Measurements from ENCODE around the gene ZFHX3.

The ZFHX3 gene

DNA sequence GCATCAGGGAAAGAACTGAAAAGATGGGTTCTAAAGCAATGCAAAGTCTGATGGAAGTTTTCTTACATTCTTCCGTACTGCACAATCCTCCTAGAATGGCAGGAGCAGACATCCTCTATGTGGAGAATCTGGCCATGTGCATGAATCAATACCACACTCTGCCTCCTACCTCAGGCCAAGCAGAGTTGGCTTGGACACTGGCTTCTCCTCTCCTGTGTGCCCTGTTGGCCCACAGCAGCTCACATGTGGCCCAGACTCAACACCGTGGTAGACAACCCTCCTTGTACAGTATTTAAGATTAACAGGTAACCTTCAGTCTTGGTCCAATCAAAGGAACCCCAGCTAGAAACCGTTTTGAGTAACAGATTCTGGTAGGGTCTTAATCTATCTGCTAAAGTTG, 101.9 kb downstream of the ZFHX3 start:
- DNase-seq: no peak

DNA sequence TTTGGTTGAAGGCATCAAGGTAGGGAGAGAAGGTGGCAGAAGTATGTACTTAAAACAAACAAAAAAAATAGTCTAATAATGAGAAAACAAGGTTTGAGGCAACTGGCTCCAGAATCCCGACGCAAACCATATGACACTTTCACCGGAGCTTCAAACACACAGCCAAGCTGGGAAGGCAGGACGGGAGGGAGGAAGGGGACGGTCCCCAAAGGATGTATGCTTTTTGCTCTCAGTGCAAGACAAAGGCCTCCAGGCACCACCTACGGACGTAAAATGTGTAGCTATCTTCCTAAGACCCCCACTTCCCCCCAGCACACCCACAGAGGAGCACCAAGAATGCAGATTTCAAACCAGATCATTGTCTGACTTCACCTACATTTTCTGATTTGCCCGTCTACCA, 102.3 kb downstream of the ZFHX3 start:
- DNase-seq: no peak

DNA sequence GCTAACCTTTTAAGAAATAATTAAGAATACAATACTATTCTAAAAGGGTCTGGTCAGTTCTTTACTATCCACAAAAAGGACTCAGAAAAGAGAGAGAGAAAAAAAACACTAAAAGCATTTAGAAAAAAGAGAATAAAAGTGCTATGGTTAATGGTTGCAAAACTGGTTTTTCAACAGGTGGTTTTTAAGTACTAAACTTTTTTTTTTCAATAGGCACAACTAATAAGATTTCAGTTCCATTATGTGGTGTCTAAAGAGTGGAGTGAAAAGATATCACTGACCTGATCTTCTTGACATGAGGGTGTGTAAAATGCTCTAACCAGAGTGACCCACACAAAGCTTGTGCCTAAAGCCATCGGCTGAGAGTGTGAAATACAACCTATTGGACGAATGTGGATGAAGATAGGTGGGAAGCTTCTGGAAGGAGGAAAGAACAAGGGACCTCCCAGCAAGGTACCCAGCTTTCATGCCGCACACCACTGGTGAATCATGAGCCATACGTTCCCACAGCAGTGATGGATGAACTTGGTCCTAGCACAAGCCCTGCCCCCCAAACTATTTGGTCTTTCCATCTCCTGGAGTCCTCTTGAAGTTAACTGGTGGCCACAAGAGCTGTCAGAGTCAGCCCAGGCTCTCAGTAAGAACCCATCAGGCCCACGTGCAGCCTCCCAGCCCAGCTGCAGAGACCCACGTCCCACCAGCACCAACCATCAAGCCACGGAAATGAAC, 103.0 kb downstream of the ZFHX3 start:
- no peak for DNase-seq

DNA sequence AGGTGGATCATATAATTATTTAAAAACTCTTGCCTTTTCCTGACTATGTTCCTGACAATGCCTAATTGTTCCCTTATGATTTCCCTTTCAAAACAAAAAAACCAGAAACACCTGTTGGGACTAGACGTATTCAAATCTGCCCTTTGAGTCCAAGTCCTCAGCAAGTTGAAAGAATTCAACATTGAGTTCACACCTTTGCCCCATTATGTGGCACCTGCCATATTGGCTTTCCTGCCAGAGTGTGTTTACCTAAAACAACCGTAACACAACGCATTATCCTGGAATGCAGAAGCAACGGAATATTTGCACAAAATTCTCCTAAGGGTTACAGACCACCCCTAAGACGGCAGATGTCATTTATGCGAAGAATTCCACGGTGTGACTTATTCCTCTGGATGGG, 105.9 kb downstream of the ZFHX3 start:
- DNase-seq: no peak

DNA sequence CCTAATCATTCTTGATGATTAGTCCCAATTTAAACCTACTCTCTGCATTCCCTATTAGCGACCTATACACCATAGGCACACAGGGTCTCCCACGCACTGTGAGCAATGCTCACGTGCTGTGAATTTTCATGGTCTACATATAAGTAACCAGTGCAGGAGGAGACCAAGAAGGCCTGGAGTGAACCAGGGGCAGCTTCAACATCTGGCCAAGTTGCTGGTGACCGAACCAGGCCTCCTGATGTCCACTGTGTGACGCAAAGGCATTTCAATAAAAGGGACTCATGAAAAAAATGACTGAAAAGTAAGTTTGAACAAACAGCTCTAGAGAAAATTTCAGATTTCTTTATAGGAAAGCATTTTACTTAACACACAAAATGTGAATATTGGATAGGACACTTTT, 107.0 kb downstream of the ZFHX3 start:
- DNase-seq: no peak

DNA sequence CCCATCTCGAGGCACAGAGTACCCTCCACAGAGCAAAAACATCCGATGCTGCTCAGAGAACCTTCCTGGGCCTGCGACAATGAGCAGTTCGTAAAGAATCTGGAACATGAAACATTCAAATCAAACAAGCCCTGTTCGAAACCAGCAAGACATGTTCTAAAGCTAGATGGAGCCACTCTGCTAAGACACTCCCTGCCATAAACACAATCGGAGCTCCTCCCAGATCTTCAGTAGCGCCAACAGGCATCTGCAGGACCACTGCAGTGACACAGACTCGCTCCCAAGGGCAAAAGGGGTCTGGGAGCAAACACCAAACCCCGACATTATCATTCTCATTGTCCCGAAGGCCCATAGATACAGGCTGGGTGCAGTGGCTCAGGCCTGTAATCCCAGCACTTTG, 108.7 kb downstream of the ZFHX3 start:
- no peak for DNase-seq

DNA sequence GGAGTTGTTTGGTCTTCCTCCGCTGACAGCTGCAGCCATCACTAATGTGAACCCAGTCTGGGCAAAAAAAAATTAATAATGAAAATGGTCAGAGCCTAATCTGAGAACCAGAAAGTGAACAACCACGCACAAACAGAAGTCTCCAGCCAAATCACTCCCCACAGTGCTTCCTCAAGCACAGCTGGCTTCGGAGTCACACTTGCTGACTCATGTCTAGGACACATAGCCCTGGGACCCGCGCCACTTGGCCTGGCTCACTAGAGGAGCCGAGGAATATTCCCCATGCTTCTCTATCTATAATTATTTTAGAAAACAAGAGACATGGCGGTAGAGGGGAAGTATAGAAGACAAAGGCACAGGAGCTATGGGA, 109.1 kb downstream of the ZFHX3 start:
- DNase-seq: no peak

DNA sequence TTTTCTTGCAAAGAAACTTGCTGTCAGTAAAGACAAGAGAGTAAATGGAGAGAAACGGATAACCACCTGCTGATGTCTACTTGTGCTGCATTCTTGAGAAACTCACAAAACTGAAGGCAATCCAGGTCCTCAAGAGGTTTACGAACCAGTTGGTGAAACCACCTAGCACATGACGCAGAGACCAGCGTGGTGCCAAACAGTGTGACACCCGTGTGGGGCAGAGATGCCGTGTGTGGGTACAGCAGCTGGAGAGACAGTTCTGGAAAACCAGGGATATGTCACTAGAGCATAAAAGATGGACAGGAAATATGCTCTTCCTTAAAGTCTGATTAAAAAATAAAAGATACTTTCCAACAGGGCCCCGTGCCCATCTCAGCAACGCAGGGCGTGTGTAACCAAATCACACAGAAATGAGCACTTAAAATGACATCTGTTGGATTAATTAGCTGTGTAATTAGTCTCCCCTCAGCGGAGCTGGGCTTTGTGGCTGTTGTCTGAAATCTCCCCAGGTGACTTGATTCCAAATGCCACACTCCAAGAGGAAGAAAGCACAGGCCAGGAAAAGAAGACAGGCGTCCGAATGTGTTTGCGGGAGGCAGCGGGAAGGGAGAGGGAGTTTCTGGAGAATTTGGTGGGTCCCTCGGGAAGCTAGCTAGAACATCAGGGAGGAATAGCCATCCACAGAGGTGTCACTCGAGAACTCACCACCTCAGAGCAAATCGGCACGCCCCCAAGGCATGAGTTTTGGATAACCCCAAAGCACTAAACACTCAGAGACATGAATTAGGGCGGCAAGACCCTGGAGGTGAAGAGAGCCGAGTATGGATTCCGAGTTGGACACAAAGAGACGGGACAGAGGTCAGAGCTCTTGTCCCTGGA, 109.8 kb downstream of the ZFHX3 start:
- DNase-seq: no peak

DNA sequence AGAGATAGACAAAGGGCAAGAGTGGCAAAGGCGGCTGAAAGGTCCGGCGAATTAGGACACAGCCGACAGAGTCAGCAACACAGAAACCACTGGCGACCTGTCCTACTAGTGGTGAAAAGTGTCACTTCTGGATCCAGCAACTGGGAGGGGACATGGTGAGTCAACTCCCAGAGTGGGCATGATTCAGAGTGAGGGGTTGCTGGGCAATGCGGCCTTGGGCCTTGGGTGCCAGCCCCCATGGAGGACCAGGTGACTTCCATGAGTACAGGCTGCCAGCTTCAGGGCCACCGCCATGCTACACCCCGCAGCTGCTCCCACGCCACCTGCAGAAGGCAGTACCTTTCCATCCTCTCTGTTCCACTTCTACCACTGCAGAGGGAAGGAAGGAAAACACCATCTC, 110.6 kb downstream of the ZFHX3 start:
- no peak for DNase-seq

DNA sequence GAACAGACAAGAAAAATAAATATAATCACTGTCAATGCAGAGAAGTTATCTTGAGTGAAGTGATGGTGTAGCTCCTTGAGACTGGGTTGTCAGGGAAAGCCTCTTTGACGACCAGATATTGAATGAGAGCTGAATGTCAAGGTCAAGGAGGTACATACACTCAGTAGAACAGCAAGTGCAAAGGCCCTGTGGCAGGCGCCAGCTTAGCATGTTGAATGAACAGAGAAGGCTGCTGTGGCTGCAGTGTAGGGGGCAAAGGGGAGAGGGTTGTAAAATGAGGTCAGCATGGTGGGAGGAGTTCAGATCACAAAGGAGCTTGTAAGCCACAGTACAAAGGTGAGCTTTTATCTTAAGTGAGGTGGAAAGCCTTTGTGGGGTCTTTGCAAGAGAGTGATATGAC, 111.5 kb downstream of the ZFHX3 start:
- DNase-seq: no peak

DNA sequence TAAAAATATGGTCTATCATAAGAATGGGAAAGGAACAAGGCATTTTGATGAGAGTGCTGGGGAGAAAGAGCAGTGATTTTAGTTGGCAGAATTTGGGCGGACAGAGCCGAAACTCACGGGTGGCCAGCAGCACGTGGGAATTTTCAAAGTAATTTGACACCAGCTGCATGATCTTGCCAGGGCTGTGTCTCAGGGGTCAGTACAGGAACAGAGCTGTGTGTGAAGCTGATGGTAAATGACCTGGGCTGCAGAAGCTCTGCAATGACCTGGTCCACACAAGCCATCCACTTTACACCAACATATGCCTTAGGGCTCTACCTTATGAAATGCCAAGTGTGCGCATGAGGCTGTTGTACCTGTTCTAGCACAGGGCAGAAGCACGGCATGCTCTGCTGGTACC, 112.0 kb downstream of the ZFHX3 start:
- no peak for DNase-seq

DNA sequence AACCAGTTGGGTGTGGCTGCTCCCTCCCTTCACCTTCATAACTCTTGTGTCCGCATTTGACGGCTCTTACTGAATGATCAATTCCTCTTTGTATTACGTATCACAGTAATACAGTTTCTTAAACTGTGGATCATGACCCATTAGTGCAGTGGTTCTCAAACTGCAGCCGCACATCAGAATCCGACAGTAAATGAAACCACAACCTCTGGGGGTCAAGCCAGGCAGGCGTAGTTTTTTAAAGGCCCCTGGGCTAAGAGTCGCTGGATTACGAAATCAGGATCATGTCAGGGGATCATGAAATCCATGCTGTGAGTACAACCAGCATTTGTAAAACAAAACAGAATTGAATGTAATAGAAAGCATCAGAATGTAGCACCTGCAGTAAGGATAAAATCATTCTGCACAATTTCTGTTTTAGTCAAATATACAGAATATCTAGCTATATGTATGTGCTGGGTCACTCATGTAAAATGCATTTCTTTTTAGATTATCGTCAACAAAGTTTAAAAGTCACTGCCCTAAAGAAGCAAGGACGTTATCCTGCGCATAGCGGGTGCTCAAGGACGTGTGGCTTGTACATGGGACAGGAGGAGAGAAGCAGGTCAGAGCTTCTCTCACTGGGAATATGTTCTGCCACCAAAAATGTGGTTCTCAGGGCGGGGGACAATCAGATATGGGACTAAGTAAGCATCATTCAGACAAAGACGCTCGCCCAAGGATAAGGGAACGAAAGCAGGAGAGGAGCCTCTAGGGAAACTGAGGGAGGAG, 113.1 kb downstream of the ZFHX3 start:
- DNase-seq: no peak

DNA sequence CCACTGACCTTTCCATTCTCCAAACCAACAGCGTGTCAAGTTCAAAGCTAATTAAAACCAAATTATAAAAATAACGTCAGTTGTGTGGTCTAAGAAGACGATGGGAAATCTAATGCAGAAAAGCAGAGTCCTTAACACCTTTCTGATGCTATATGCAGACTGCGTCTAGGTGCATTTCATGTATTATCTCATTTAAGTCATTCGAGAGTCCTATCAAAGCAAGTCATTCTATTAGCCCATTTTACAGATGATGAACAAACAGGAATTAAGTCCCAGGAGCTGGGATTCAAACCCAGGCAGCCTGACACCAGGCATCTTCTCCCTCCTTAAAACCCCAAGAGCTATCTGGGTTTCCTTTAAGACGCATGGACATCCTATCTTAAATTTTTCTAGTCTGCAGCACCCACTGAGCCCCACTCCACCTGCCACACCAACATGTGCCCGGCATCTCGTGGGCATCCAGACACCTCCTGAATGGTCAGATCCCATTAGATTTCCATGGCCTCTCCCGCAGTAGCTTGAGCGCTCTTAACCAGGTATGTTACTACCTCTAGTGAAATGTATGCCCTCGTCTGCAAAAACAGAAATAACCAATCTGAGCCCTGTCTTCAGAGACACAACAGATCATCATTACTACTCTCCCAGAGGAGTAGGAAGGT, 115.1 kb downstream of the ZFHX3 start:
- no peak for DNase-seq

DNA sequence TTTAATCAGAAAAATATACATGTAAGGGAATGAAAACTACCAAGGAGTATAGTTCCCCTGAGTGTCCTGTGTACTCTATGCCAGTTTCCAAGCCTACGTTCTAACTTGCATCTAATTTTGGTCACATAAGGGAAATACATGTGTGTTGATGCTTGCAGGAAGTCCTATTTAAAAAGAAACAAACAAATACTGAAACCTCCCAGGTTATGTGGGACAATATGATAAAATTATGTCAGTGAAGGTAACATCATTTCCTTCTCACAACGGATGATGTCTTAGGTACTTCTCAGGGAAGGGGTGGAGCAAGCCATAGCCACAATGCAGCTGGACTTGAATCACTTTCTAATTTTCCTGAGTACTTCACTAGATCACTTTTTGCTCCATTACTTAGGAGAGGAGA, 115.9 kb downstream of the ZFHX3 start:
- no peak for DNase-seq

DNA sequence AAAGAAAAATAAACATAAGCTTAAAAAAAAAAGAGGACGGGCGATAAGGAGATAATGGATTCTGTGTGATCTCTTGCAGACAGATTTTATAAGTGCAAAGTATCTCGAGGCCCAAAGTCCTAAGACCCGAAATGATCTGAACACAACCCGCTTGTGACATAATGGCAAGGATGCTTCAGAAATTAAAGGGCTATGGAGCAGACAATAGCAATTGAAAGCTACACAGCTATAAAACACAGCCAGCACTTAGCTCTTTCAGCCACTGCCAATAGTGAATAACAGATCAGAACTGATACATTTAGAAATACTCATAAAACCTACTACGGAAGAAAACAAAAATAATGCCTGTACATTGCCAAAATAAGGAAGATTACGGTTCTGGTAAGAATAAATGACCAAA, 117.5 kb downstream of the ZFHX3 start:
- no peak for DNase-seq

DNA sequence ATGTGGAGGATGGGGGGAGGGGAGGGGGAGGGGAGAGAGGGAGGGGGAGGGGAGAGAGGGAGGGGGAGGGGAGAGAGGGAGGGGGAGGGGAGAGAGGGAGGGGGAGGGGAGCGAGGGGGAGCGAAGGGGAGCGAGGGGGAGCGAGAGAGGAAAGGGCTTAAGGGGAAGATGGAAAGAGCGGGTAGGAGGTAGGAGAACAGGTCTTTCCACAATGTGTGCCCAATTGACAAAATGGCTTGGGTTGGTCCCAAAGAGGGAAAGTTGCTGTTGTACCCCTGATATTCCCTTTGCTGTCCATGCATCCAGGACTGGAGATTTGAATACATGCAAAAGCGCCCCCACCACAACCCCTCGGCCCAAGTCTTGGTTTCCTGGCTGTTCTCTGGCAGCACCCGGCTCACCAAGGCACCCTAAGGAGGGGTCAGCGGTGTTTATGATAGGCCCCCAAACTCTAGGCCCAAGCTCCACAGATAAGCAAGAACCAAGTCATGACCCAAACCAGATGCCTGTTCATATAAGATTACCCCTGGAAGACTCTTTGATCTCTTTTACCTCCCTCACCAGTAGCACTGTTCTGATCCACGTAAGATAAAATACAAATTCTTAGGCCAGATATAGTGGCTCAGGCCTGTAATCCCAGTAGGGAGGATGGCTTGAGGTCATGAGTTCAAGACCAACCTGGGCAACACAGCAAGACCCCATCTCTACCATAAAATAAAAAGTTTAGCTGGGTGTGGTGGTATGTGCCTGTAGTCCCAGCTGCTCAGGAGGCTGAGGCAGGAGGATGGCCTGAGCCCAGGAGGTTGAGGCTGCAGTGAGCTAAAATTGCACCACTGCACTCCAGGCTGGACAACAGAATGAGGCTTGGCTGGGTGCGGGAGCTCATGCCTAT, 119.6 kb downstream of the ZFHX3 start:
- DNase-seq: no peak

DNA sequence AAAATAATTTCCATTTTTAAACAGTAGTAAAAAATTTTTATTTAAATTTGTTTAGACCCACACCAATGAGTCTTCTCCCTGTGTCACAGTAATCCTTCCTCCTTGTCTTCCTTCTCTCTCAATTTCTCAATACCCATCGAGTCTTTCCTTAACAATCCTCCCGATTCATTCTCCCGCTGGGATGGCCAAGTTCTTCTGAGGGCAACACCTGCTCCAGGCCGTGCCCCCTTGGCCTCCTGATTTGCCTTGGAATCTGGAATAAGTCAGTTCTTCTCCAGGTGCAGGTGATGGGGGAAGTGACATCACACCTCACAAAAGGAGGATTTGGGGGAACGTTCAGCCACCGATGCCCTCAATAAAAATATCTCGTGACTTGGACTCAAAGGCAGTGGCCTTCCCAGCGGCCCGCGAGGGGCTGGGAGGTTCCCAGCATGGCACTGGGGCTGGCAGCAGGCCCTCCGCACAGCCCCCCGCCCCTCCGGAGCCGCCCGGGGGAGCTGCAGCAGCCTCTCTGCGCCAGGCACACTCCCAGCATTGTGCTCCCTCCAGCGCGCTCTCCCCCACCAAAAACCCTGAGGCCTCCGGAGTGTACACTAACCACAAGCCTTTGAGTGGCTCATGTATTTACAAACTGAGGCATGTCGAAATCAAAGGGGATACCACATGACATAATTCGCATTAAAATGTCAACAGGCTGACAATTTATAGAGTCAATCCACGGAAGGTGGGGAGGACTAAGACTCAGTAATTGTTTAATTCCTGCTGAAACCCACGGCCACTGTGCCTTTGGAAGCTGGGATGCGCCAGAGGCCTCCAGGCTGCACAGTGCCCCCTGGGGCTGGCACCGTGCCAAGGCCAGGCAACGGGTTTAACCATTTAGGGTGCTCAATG, 120.5 kb downstream of the ZFHX3 start:
- no peak for DNase-seq

DNA sequence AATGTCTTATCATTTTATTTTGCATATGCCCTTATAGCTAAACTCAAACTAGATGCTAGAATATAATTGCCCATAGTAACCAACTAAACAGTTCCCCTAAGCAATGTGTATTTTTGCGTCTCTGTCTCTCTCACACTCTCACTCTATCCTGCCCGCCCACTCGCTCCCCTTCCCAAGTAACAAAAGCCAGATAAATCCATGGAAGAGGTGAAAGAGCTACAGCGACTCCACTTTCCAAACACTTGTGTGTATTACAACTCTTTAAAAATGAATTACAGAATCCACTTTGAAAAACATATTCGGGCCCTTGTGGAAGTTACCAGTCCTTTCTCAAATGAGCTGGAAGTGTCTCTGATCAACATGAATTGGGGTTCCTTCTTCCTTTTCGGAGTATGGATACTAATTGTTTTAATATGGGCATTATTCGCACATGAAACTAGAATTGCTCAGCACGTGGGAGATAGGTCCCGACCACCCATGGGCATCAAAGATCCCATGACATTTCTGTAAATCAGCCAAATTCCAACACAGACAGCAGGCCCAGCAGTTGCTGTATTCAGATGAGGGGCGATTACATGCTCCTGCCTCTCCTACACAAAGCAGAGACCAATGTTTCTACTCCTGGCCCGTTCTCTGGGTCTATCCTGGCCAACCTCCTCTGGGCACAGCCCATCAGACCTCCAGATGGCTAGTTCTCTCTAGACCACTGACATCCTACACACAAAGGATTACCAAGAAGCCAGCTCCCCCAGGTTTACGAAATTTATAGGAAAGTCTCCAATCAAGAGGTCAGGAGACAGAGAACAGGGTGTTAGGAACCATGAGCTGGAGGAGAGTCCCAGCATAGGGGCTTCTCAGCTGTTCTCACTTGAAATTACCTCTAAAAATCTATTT, 121.5 kb downstream of the ZFHX3 start:
- no peak for DNase-seq

DNA sequence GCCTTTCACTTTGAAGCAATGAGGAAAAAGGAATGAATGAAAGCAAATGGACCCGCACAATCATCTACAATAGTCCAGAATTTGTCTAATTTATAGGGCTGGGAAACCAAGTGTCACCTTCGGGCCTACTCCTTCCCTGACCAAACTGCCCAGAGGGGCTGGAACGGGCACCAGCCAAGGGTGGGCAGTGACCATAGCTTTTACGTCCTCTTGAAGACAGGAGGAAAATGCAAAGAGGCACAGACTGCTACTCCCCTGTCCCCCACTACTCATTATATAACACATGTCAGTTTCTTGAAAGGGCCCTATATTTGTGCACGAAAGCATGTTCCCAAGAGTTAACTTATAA, 122.3 kb downstream of the ZFHX3 start:
- DNase-seq: no peak
